NCI-H510A (cell line): ENCODE data around the gene FAM181A.

ENCODE experiments used
- DNase-seq: peaks from one replicate; lab custom pipeline; 2025; lab: John Stamatoyannopoulos, UW

Gene FAM181A

GRCh38 chr14:93903342-93904184 lies 23.6 kb upstream of the FAM181A start:
- DNase-seq = no peak

GRCh38 chr14:93905623-93906022 lies 21.5 kb upstream of the FAM181A start:
- no peak for DNase-seq

- peak; percentile 26 for DNase-seq
Measured at GRCh38 chr14:93906341-93907329, 20.5 kb upstream of the FAM181A start.

GRCh38 chr14:93909429-93910128 lies 17.6 kb upstream of the FAM181A start:
- no peak for DNase-seq

GRCh38 chr14:93911975-93912615 lies 15.0 kb upstream of the FAM181A start:
- no peak for DNase-seq

- no peak for DNase-seq
Measured at GRCh38 chr14:93912782-93913181, 14.4 kb upstream of the FAM181A start.

GRCh38 chr14:93914278-93914677 lies 12.9 kb upstream of the FAM181A start:
- DNase-seq = no peak

GRCh38 chr14:93915070-93915705 lies 12.0 kb upstream of the FAM181A start:
- no peak for DNase-seq

- no peak for DNase-seq
Measured at GRCh38 chr14:93915800-93916199, 11.3 kb upstream of the FAM181A start.

- DNase-seq = no peak
Measured at GRCh38 chr14:93916498-93916897, 10.6 kb upstream of the FAM181A start.

GRCh38 chr14:93917141-93917540 lies 10.0 kb upstream of the FAM181A start:
- no peak for DNase-seq

GRCh38 chr14:93921001-93921806 lies 5.9 kb upstream of the FAM181A start:
- DNase-seq = no peak

GRCh38 chr14:93923626-93924025 lies 3.5 kb upstream of the FAM181A start:
- DNase-seq = peak; percentile 44

GRCh38 chr14:93924592-93925355 lies 2.4 kb upstream of the FAM181A start:
- no peak for DNase-seq

GRCh38 chr14:93925374-93925895 lies 1.7 kb upstream of the FAM181A start:
- DNase-seq = no peak

- DNase-seq = no peak
Measured at GRCh38 chr14:93926245-93926872, 785 bp upstream of the FAM181A start.

GRCh38 chr14:93927800-93928145 lies 629 bp downstream of the FAM181A start:
- DNase-seq = no peak

GRCh38 chr14:93928184-93929047 lies 1.3 kb downstream of the FAM181A start:
- DNase-seq = no peak
